DND-41 (cell line): ENCODE data around the gene FAM53A.

ENCODE experiments used
- ATAC-seq: fragments of 200-7000 bp; cut with Tn5 transposase; 3 replicates; pipeline ENCODE4 v1.9.1; 2021; ENCODE audit warnings: low read depth; ENCODE audit not compliant: insufficient read depth
- DNase-seq: peaks from one replicate; pipeline ENCODE4 v3.0.0-alpha.2; 2020
- H2AFZ ChIP-seq: 2 replicates; pipeline ENCODE4 v1.6.0; 2012; ENCODE audit warnings: low read depth, low read length
- H3K27ac ChIP-seq: 2 replicates; pipeline ENCODE4 v1.5.1; 2012; ENCODE audit warnings: low read length, inconsistent platforms
- H3K27me3 ChIP-seq: fragments of 200-600 bp; sonication (generic); 2 replicates; pipeline ENCODE4 v1.6.0; 2012; ENCODE audit warnings: low read length, mild to moderate bottlenecking, inconsistent platforms; ENCODE audit not compliant: insufficient read depth, poor library complexity
- H3K36me3 ChIP-seq: 2 replicates; pipeline ENCODE4 v1.5.1; 2012; ENCODE audit warnings: low read length, inconsistent platforms; ENCODE audit not compliant: insufficient read depth
- H3K4me1 ChIP-seq: 2 replicates; pipeline ENCODE4 v1.5.1; 2012; ENCODE audit warnings: mild to moderate bottlenecking, low read length; ENCODE audit not compliant: insufficient read depth
- H3K4me2 ChIP-seq: 2 replicates; pipeline ENCODE4 v1.6.0; 2012; ENCODE audit warnings: mild to moderate bottlenecking, moderate library complexity, low read length, inconsistent platforms; ENCODE audit not compliant: insufficient read depth
- H3K4me3 ChIP-seq, 2 experiments: fragments of 200-600 bp in 1 of 2; shearing (Covaris generic) in 1 of 2; 2 replicates each; pipeline ENCODE4 v1.5.1; 2012 to 2016; ENCODE audit warnings: inconsistent platforms in 2 of 2, low read length in 2 of 2, mild to moderate bottlenecking in 2 of 2, low read depth in 1 of 2, moderate library complexity in 1 of 2
- H3K79me2 ChIP-seq: 2 replicates; pipeline ENCODE4 v1.6.0; 2012; ENCODE audit warnings: low read length, inconsistent platforms; ENCODE audit not compliant: insufficient read depth
- H3K9ac ChIP-seq: 2 replicates; pipeline ENCODE4 v1.6.0; 2012; ENCODE audit warnings: low read depth, mild to moderate bottlenecking, inconsistent platforms, low read length, moderate library complexity
- H3K9me3 ChIP-seq: 2 replicates; pipeline ENCODE4 v1.5.1; 2012; ENCODE audit warnings: low read length, moderate library complexity, mild to moderate bottlenecking, inconsistent platforms; ENCODE audit not compliant: insufficient read depth, severe bottlenecking
- H4K20me1 ChIP-seq: 2 replicates; pipeline ENCODE4 v1.6.0; 2012; ENCODE audit warnings: low read length; ENCODE audit not compliant: insufficient read depth
- EZH2 ChIP-seq: IDR thresholded peaks from 3 replicates; pipeline ENCODE4 v1.6.1; 2012; ENCODE audit warnings: borderline replicate concordance, low read depth, mild to moderate bottlenecking, moderate library complexity, low read length, inconsistent platforms; ENCODE audit not compliant: severe bottlenecking
- TF ChIP-seq, protein P1 (sequence below): IDR thresholded peaks from 2 replicates; pipeline ENCODE4 v1.5.1; 2012; ENCODE audit warnings: borderline replicate concordance, low read length, moderate library complexity, mild to moderate bottlenecking; ENCODE audit not compliant: poor library complexity, severe bottlenecking; ENCODE audit errors: extremely low read depth

The FAM53A gene

DNA sequence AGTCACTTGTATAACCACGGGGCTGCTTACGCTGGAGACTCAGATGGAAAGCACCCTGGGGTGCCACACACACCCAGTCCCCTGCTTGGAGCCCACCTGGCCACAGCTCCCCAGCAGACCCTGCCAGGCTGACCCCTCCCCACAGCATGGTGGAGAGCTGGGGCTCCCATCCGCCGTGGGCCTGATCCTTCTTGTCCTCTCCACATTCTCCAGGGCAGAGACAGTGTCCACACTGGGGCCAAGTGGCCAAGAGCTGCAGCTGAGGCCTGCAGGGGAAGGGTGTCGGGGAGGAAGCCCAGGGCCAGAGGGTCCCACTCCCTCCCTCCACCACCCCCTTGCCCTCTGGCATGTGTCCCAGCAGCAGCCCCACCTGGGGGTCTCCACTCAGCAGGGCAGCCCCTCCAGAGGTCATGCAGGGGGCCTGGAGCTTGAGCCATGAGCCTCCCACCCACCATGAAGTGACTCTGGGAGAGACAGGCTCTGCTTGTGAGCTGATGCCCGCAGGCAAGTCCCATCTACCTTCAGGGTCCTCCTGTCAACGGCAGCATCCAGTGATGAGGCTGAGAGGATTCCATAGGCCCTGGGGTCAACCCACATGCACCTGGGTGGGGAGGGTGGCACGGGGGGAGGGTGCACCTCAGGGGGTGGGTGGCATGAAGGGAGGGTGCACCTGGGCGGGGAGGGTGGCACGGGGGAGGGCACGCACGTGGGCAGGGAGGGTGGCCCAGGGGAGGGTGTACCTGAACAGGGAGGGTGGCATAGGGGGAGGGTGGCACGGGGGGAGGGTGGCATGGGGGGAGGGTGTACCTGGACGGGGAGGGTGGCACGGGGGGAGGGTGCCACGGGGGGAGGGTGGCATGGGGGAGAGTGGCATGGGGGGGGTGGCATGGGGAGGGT, 56.4 kb downstream of the FAM53A start:
- Histone ChIP-seq H3K36me3 (no peaks in the 10 kb centered on the region), H3K27ac (no peak overlapping the region), H3K9ac (no peak overlapping the region), H3K4me1 (no peaks in the 10 kb centered on the region), H3K79me2 (no peaks in the 10 kb centered on the region), H2AFZ (no peak overlapping the region), H3K9me3 (peaks cover 4% of the 10 kb centered on the region), H3K4me2 (no peak overlapping the region), H3K27me3 (no peaks in the 10 kb centered on the region), H4K20me1 (peaks cover 3% of the 10 kb centered on the region), H3K4me3 (no peak overlapping the region)
- TF ChIP-seq, protein P1, sequence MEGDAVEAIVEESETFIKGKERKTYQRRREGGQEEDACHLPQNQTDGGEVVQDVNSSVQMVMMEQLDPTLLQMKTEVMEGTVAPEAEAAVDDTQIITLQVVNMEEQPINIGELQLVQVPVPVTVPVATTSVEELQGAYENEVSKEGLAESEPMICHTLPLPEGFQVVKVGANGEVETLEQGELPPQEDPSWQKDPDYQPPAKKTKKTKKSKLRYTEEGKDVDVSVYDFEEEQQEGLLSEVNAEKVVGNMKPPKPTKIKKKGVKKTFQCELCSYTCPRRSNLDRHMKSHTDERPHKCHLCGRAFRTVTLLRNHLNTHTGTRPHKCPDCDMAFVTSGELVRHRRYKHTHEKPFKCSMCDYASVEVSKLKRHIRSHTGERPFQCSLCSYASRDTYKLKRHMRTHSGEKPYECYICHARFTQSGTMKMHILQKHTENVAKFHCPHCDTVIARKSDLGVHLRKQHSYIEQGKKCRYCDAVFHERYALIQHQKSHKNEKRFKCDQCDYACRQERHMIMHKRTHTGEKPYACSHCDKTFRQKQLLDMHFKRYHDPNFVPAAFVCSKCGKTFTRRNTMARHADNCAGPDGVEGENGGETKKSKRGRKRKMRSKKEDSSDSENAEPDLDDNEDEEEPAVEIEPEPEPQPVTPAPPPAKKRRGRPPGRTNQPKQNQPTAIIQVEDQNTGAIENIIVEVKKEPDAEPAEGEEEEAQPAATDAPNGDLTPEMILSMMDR, result no peak
- TF ChIP-seq EZH2, result no peak
- no peak for DNase-seq
- no peak for ATAC-seq

DNA sequence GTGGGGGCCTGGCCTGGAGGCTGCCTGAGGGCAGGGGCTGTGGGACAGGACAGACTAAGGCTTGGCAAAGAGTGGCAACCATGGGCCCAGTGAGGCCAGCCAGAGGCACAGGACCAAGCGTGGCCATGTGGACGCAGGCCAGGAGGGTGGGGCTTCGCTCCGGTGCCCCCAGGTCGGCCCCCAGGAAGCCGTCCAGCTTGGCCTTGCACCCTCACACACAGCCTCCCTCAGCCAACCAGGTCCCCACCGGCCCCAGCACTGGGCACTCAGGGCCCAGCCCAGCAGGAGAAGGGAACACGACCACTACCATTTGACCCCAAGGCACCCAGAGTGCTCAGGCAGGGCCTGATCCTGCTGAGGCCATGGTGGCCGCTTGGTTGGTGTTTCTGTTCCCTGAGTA, 57.2 kb downstream of the FAM53A start:
- no peak overlapping the region for H3K27ac ChIP-seq
- H3K9ac ChIP-seq, result no peak overlapping the region
- peaks cover 4% of the 10 kb centered on the region for H3K9me3 ChIP-seq
- TF ChIP-seq EZH2, result no peak
- TF ChIP-seq, protein P1, result no peak
- no peak overlapping the region for H3K4me2 ChIP-seq
- no peak for ATAC-seq
- no peaks in the 10 kb centered on the region for H3K4me1 ChIP-seq
- DNase-seq, result no peak
- no peaks in the 10 kb centered on the region for H3K27me3 ChIP-seq
- H2AFZ ChIP-seq, result no peak overlapping the region
- H3K79me2 ChIP-seq, result no peaks in the 10 kb centered on the region
- H3K36me3 ChIP-seq, result no peaks in the 10 kb centered on the region
- no peak overlapping the region for H3K4me3 ChIP-seq
- peaks cover 3% of the 10 kb centered on the region for H4K20me1 ChIP-seq

DNA sequence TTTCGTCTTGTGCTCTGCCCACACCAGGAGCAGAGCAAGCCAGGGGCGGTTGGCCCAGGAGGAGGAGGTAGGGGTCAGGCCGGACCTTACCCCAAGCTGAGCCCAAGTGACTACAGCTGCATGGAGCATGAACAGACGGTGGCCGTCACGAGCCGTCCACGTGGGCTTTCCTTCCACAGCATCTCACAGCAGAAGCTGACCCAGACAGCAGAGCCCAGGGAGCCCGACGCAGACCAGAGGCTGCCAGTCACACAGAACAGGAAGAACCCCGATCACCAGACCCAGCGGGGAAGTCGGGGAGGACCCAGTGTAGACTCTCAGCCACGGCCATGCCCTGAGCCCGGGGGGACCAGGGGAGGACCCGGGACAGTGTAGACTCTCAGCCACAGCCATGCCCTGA, 58.0 kb downstream of the FAM53A start:
- Histone ChIP-seq H3K36me3 (no peaks in the 10 kb centered on the region), H2AFZ (no peak overlapping the region), H3K9ac (no peak overlapping the region), H3K27me3 (no peaks in the 10 kb centered on the region), H3K27ac (no peak overlapping the region), H3K79me2 (no peaks in the 10 kb centered on the region), H4K20me1 (peaks cover 3% of the 10 kb centered on the region), H3K9me3 (peaks cover 4% of the 10 kb centered on the region), H3K4me1 (no peaks in the 10 kb centered on the region), H3K4me2 (no peak overlapping the region), H3K4me3 (no peak overlapping the region)
- no peak for DNase-seq
- ATAC-seq, result no peak
- no peak for TF ChIP-seq EZH2
- TF ChIP-seq, protein P1, result no peak
